ENCODE data around the gene GJA10. TPM values are rescaled to one million over a fixed set of nuclear protein-coding genes. Genes with fewer than 3 reads are reported as not detected.

Gene GJA10
- total RNA-seq, 1 experiment from 2014 or later = not detected

DNA sequence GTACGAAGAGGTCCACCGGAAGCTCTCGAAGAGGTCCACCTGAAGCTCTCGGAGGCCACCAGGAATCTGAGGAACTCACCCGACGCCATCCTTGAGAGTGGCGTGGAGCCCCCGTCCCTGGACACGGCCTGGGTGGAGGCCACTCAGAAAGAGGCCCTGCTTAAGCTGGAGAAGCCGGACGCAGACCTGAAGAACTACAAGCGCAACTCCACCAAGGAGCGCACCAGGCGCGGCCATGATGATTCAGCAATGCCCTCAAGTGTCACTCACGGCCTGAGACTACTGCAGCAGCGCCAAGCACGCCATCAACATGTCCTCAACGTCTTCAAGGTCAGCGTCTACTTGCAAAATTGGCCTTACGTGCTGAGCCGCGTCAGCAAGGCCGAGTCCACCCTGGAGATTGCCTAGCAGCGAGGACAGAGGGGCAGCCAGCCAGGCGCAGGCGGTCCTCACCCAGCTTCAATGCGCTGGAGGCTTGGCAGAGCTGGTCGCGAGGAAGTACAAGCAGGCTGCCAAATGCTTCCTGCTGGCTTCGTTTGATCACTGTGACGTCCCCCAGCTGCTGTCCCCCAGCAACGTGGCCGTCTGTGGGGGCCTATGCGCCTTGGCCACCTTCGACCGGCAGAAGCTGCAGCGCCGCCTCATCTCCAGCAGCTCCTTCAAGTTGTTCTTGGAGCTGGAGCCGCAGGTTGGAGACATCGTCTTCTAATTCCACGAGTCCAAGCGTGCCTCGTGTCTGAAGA, 7.7 kb upstream of the GJA10 start:
- H3K27me3 ChIP-seq (ENCODE audit: control insufficient read depth, insufficient read depth, low read length) = no peaks in the 10 kb centered on the region; the same call in 1 of the 2 replicates
- DNase-seq (ENCODE audit: low read depth, low spot score) (no peak), ATAC-seq (no peak)
- intact Hi-C loops (cut with micrococcal nuclease; ENCODE audit: unreplicated experiment) = no loop called here
- H3K4me3 ChIP-seq (ENCODE audit: low read depth in 2 of 2, low read length in 2 of 2) = no peak overlapping the region
- in situ Hi-C loops (cut with HindIII; ENCODE audit: low pct_unique_long_range_greater_than_20kb, low sequenced_read_pairs) = no loop called here
- H3K27ac ChIP-seq (ENCODE audit: low read length) = no peak overlapping the region
- TF ChIP-seq SIN3A (IDR thresholded peaks at IDR 0.05; ENCODE audit: borderline replicate concordance, insufficient read depth, low read depth, low read length) (no peak), REST (IDR thresholded peaks at IDR 0.05; ENCODE audit: insufficient read depth in 1 of 2, low read depth in 2 of 2, low read length in 1 of 2) (no peak), TCF7L2 (IDR thresholded peaks at IDR 0.05; ENCODE audit: low read depth, low read length) (no peak), POLR2AphosphoS5 (IDR thresholded peaks at IDR 0.05; ENCODE audit: low read depth, low read length) (no peak)
- TF ChIP-seq, protein P1, sequence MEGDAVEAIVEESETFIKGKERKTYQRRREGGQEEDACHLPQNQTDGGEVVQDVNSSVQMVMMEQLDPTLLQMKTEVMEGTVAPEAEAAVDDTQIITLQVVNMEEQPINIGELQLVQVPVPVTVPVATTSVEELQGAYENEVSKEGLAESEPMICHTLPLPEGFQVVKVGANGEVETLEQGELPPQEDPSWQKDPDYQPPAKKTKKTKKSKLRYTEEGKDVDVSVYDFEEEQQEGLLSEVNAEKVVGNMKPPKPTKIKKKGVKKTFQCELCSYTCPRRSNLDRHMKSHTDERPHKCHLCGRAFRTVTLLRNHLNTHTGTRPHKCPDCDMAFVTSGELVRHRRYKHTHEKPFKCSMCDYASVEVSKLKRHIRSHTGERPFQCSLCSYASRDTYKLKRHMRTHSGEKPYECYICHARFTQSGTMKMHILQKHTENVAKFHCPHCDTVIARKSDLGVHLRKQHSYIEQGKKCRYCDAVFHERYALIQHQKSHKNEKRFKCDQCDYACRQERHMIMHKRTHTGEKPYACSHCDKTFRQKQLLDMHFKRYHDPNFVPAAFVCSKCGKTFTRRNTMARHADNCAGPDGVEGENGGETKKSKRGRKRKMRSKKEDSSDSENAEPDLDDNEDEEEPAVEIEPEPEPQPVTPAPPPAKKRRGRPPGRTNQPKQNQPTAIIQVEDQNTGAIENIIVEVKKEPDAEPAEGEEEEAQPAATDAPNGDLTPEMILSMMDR (IDR thresholded peaks at IDR 0.05) = no peak
- H3K4me1 ChIP-seq (ENCODE audit: control insufficient read depth, insufficient read depth, low read length) = no peaks in the 10 kb centered on the region
- CTCF ChIA-PET = interaction anchor here (0.6 to 0.7 kb wide), 2 partner anchors 54 to 93 kb away, joined by 4 to 10 read pairs; no protein-coding TSS in a partner anchor
- H3K9me3 ChIP-seq (ENCODE audit: control insufficient read depth, insufficient read depth, low read depth, low read length) = no peaks in the 10 kb centered on the region
- POLR2A ChIA-PET = no interaction called here
- no peaks in the 10 kb centered on the region for H3K36me3 ChIP-seq (ENCODE audit: control insufficient read depth, insufficient read depth, low read length)
- BruUV-seq (replicated peaks) = no TSS peak

DNA sequence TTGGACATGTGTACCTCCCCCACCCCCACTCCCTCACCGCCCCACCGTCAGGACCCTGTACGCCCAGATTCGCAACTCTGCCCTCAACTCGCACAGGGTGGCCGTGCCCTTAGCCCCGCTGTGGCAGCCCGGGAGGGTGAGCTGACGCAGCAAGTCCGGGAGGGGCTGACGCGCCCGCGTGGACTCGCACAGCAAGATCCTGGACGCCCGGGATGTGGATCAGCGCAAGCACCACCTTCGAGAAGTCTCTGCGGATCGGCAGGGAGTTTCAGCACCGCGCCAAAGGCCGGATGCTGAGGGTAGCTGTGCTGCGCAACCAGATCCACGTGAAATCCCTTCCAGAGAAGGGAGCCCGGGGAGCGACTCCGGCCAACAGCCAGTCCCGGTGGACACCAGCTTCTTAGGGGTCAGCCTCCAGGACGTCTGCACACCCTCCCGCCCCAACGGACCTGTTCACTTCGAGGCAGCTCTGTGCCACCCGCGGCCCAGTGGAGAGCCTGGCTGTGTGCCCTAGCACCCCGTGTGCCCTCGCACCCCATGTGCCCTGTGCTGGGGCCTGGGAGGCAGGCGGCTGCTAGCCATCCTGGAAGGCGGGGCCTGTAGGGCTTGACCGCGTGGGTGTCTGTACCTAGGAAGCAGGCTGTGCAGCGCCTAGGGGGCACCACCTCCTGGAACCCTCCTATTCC, 6.7 kb upstream of the GJA10 start:
- no peak for TF ChIP-seq POLR2AphosphoS5 (IDR thresholded peaks at IDR 0.05; ENCODE audit: low read depth, low read length)
- no peak for TF ChIP-seq TCF7L2 (IDR thresholded peaks at IDR 0.05; ENCODE audit: low read depth, low read length)
- no peak for TF ChIP-seq REST (IDR thresholded peaks at IDR 0.05; ENCODE audit: insufficient read depth in 1 of 2, low read depth in 2 of 2, low read length in 1 of 2)
- no peak for TF ChIP-seq SIN3A (IDR thresholded peaks at IDR 0.05; ENCODE audit: borderline replicate concordance, insufficient read depth, low read depth, low read length)
- TF ChIP-seq, protein P1 (IDR thresholded peaks at IDR 0.05) = no peak
- BruUV-seq (replicated peaks) = no TSS peak
- intact Hi-C loops (cut with micrococcal nuclease; ENCODE audit: unreplicated experiment) (no loop called here), in situ Hi-C loops (cut with HindIII; ENCODE audit: low pct_unique_long_range_greater_than_20kb, low sequenced_read_pairs) (no loop called here)
- no peaks in the 10 kb centered on the region for H3K36me3 ChIP-seq (ENCODE audit: control insufficient read depth, insufficient read depth, low read length)
- ATAC-seq (peak; percentile 34; the same call in 1 of the 2 replicates), DNase-seq (ENCODE audit: low read depth, low spot score) (no peak)
- no peak overlapping the region for H3K4me3 ChIP-seq (ENCODE audit: low read depth in 2 of 2, low read length in 2 of 2)
- H3K9me3 ChIP-seq (ENCODE audit: control insufficient read depth, insufficient read depth, low read depth, low read length) = no peaks in the 10 kb centered on the region
- H3K27me3 ChIP-seq (ENCODE audit: control insufficient read depth, insufficient read depth, low read length) = no peaks in the 10 kb centered on the region; the same call in 1 of the 2 replicates
- CTCF ChIA-PET = no interaction called here
- H3K4me1 ChIP-seq (ENCODE audit: control insufficient read depth, insufficient read depth, low read length) = no peaks in the 10 kb centered on the region
- no peak overlapping the region for H3K27ac ChIP-seq (ENCODE audit: low read length)
- POLR2A ChIA-PET = no interaction called here

All from Panc1 (cell line).